Upper lobe of left lung (tissue), 6 donors: ENCODE results near the gene DUT. TPM values are rescaled to one million over a fixed set of nuclear protein-coding genes. Genes with fewer than 3 reads are reported as not detected.

ENCODE experiments used
- ATAC-seq, 2 donors: fragments of 200-7000 bp; cut with Tn5 transposase; one replicate each; pipeline ENCODE4 v1.9.1; 2022; ENCODE audit warnings: mild to moderate bottlenecking in 2 of 2, moderate library complexity in 2 of 2; ENCODE audit not compliant: low FRiP score in 2 of 2
- DNase-seq, 2 donors: peaks; one replicate each; pipeline ENCODE4 v3.0.0-alpha.2; 2019 to 2020
- H3K27ac ChIP-seq, 4 donors: fragments of 200-600 bp; sonication (generic); one replicate each; pipeline ENCODE4 v1.5.1; 2016 to 2019
- H3K27me3 ChIP-seq, 4 donors: fragments of 200-600 bp; sonication (generic); one replicate each; pipeline ENCODE4 v1.5.1; 2017 to 2019
- H3K36me3 ChIP-seq, 4 donors: fragments of 200-600 bp; sonication (generic); one replicate each; pipeline ENCODE4 v1.5.1; 2016 to 2019
- H3K4me1 ChIP-seq, 4 donors: fragments of 200-600 bp; sonication (generic); one replicate each; pipeline ENCODE4 v1.5.1; 2018 to 2019
- H3K4me3 ChIP-seq, 4 donors: fragments of 200-600 bp; sonication (generic); one replicate each; pipeline ENCODE4 v1.5.1; 2017 to 2019; ENCODE audit warnings: mild to moderate bottlenecking in 2 of 4, moderate library complexity in 1 of 4
- H3K9me3 ChIP-seq, 4 donors: fragments of 200-600 bp; sonication (generic); one replicate each; pipeline ENCODE4 v1.5.1; 2018 to 2019
- CTCF ChIP-seq, 6 experiments: fragments of 450-650 bp in 4 of 6; fragments of 200-600 bp in 2 of 6; sonication (generic) in 2 of 6; IDR thresholded peaks; one replicate each; pipeline ENCODE4 v1.5.1; 2016 to 2019; ENCODE audit warnings: antibody characterized with exemption in 6 of 6
- EP300 ChIP-seq, 4 donors: sonication (generic); formaldehyde crosslinking; IDR thresholded peaks; one replicate each; pipeline ENCODE4 v1.5.1; 2017; ENCODE audit warnings: antibody characterized with exemption in 4 of 4, control low read depth in 2 of 4
- POLR2A ChIP-seq, 4 donors: fragments of 450-650 bp; IDR thresholded peaks; one replicate each; pipeline ENCODE4 v1.5.1; 2016 to 2017; ENCODE audit warnings: antibody characterized with exemption in 4 of 4, mild to moderate bottlenecking in 2 of 4
- POLR2AphosphoS5 ChIP-seq, 2 donors: sonication (generic); formaldehyde crosslinking; IDR thresholded peaks; one replicate each; pipeline ENCODE4 v1.5.1; 2017; ENCODE audit warnings: antibody characterized with exemption in 2 of 2
- WGBS, 2 donors: methylation state at CpG; one replicate each; pipeline ENCODE4 v1.1.5; 2017 to 2018; 5-methylcytosine and 5-hydroxymethylcytosine counted together
- total RNA-seq, 6 donors: library from RNA; depleted of rRNA in 4 of 6; stranded (reverse); fragments of >200 nt in 4 of 6; gene quantifications; one replicate each; pipeline versions ENCODE4 v1.1.0 to v1.2.1, GENCODE V29; 2016 to 2021
- donor health status: DM: no; HTN: no; CAD: no; lungs with moderate emphysema.
- donor health status: DM: no; HTN: yes; CAD: no; lungs with severe emphysema.

Gene DUT
- total RNA-seq, 6 donors from 2014 or later = 29.3 to 87.5 (median 61.2) TPM

- Histone ChIP-seq H3K4me1 (peaks cover 0 to 4% (median 2%) of the 10 kb centered on the region in 4 donors), H3K27ac (no peak overlapping the region), H3K9me3 (no peaks in the 10 kb centered on the region), H3K4me3 (no peak overlapping the region), H3K27me3 (no peaks in the 10 kb centered on the region), H3K36me3 (no peaks in the 10 kb centered on the region)
- 1 to 5% methylated on average over 6 of the region's 6 CpGs for WGBS, 2 donors
- DNase-seq (peak in 1 of 2 donors; percentile 54), ATAC-seq (peak in 1 of 2 donors; percentile 76)
- TF ChIP-seq CTCF (IDR thresholded peaks at IDR 0.05) (peak; percentile 41 to 74 (median 64)), EP300 (IDR thresholded peaks at IDR 0.05) (no peak)
Measured at GRCh38 chr15:48352474-48353072, 21.3 kb downstream of the DUT start.

GRCh38 chr15:48354694-48355303, 23.6 kb downstream of the DUT start:
- Histone ChIP-seq H3K4me3 (no peak overlapping the region), H3K27ac (no peak overlapping the region), H3K27me3 (no peaks in the 10 kb centered on the region), H3K9me3 (no peaks in the 10 kb centered on the region), H3K36me3 (no peaks in the 10 kb centered on the region), H3K4me1 (peaks cover 0 to 14% (median 7%) of the 10 kb centered on the region in 4 donors)
- peak in 1 of 2 donors; percentile 59 for ATAC-seq
- DNase-seq = no peak
- TF ChIP-seq POLR2AphosphoS5 (IDR thresholded peaks at IDR 0.05) (no peak), POLR2A (IDR thresholded peaks at IDR 0.05) (no peak), EP300 (IDR thresholded peaks at IDR 0.05) (no peak), CTCF (IDR thresholded peaks at IDR 0.05) (no peak)
- WGBS, 2 donors = 61 to 62% methylated on average over 9 of the region's 9 CpGs

- WGBS, 2 donors = 55 to 66% methylated on average over 5 to 6 of the region's 6 CpGs
- DNase-seq (no peak), ATAC-seq (peak in 1 of 2 donors; percentile 83)
- Histone ChIP-seq H3K27me3 (no peaks in the 10 kb centered on the region), H3K36me3 (no peaks in the 10 kb centered on the region), H3K27ac (no peak overlapping the region), H3K4me1 (peaks cover 0 to 14% (median 7%) of the 10 kb centered on the region in 4 donors), H3K4me3 (no peak overlapping the region), H3K9me3 (no peaks in the 10 kb centered on the region)
- TF ChIP-seq EP300 (IDR thresholded peaks at IDR 0.05) = no peak
Measured at GRCh38 chr15:48355377-48355776, 24.1 kb downstream of the DUT start.

GRCh38 chr15:48358229-48359152, 27.3 kb downstream of the DUT start:
- H3K36me3 ChIP-seq = no peaks in the 10 kb centered on the region
- TF ChIP-seq CTCF (IDR thresholded peaks at IDR 0.05) (peak in 5 of 6 experiments; percentile 28 to 54 (median 49)), POLR2AphosphoS5 (IDR thresholded peaks at IDR 0.05) (no peak), EP300 (IDR thresholded peaks at IDR 0.05) (no peak), POLR2A (IDR thresholded peaks at IDR 0.05) (no peak)
- H3K27ac ChIP-seq = peak overlapping the region in 3 of 4 donors; percentile 25 to 50 (median 38)
- no peaks in the 10 kb centered on the region for H3K27me3 ChIP-seq
- peaks cover 0 to 11% (median 6%) of the 10 kb centered on the region in 4 donors for H3K4me1 ChIP-seq
- H3K9me3 ChIP-seq = no peaks in the 10 kb centered on the region
- 11 to 17% methylated on average over 3 of the region's 3 CpGs for WGBS, 2 donors
- DNase-seq (no peak), ATAC-seq (peak in 1 of 2 donors; percentile 44)
- H3K4me3 ChIP-seq = peak overlapping the region in 1 of 4 donors; percentile 1

GRCh38 chr15:48360841-48361240, 29.6 kb downstream of the DUT start:
- H3K27me3 ChIP-seq = no peaks in the 10 kb centered on the region
- TF ChIP-seq EP300 (IDR thresholded peaks at IDR 0.05) (no peak), CTCF (IDR thresholded peaks at IDR 0.05) (no peak), POLR2AphosphoS5 (IDR thresholded peaks at IDR 0.05) (no peak), POLR2A (IDR thresholded peaks at IDR 0.05) (no peak)
- no peak overlapping the region for H3K4me3 ChIP-seq
- H3K9me3 ChIP-seq = no peaks in the 10 kb centered on the region
- 78 to 95% methylated on average over 2 of the region's 2 CpGs for WGBS, 2 donors
- peaks cover 0 to 11% (median 6%) of the 10 kb centered on the region in 4 donors for H3K4me1 ChIP-seq
- ATAC-seq (no peak), DNase-seq (no peak)
- no peak overlapping the region for H3K27ac ChIP-seq
- H3K36me3 ChIP-seq = no peaks in the 10 kb centered on the region
